GM15510 (cell line): ENCODE measurements around the gene COL16A1.

Experiments used
- POLR2A ChIP-seq: IDR thresholded peaks from 3 replicates; pipeline ENCODE4 v1.6.1; 2011; ENCODE audit warnings: borderline replicate concordance; ENCODE audit not compliant: insufficient read length; ENCODE audit errors: extremely low read depth

Gene COL16A1

GRCh38 chr1:31669786-31670592 is 33.8 kb downstream of the COL16A1 start:
- no peak for TF ChIP-seq POLR2A

GRCh38 chr1:31669433-31669785 is 34.4 kb downstream of the COL16A1 start:
- no peak for TF ChIP-seq POLR2A

- no peak for TF ChIP-seq POLR2A
These were observed 35.4 kb downstream of the COL16A1 start for GRCh38 chr1:31668303-31668883.

GRCh38 chr1:31667065-31667785 is 36.6 kb downstream of the COL16A1 start:
- TF ChIP-seq POLR2A = no peak

GRCh38 chr1:31666263-31666963 is 37.4 kb downstream of the COL16A1 start:
- TF ChIP-seq POLR2A = no peak

- no peak for TF ChIP-seq POLR2A
These were observed 38.5 kb downstream of the COL16A1 start for GRCh38 chr1:31665234-31665878.

- no peak for TF ChIP-seq POLR2A
These were observed 39.3 kb downstream of the COL16A1 start for GRCh38 chr1:31664528-31664927.

GRCh38 chr1:31663622-31664452 is 40.0 kb downstream of the COL16A1 start:
- TF ChIP-seq POLR2A = no peak

- no peak for TF ChIP-seq POLR2A
These were observed 41.4 kb downstream of the COL16A1 start for GRCh38 chr1:31662463-31662862.

- no peak for TF ChIP-seq POLR2A
These were observed 42.0 kb downstream of the COL16A1 start for GRCh38 chr1:31661856-31662255.

GRCh38 chr1:31660871-31661455 is 42.9 kb downstream of the COL16A1 start:
- no peak for TF ChIP-seq POLR2A

- TF ChIP-seq POLR2A = no peak
These were observed 43.9 kb downstream of the COL16A1 start for GRCh38 chr1:31659889-31660288.

- no peak for TF ChIP-seq POLR2A
These were observed 45.1 kb downstream of the COL16A1 start for GRCh38 chr1:31658721-31659120.
